Esophagus muscularis mucosa (tissue), 3 donors: Measurements from ENCODE around the gene MMP24OS.

ENCODE experiments used
- EP300 ChIP-seq: sonication (generic); formaldehyde crosslinking; IDR thresholded peaks from one replicate; pipeline ENCODE4 v1.6.1; 2017; ENCODE audit warnings: antibody characterized with exemption
- TF ChIP-seq, protein P1 (sequence below), 3 experiments: fragments of 200-600 bp in 2 of 3; fragments of 450-650 bp in 1 of 3; sonication (generic) in 2 of 3; IDR thresholded peaks; one replicate each; pipeline ENCODE4 v1.5.1; 2017 to 2019; ENCODE audit warnings: antibody characterized with exemption in 3 of 3, mild to moderate bottlenecking in 2 of 3, moderate library complexity in 1 of 3

DNA sequence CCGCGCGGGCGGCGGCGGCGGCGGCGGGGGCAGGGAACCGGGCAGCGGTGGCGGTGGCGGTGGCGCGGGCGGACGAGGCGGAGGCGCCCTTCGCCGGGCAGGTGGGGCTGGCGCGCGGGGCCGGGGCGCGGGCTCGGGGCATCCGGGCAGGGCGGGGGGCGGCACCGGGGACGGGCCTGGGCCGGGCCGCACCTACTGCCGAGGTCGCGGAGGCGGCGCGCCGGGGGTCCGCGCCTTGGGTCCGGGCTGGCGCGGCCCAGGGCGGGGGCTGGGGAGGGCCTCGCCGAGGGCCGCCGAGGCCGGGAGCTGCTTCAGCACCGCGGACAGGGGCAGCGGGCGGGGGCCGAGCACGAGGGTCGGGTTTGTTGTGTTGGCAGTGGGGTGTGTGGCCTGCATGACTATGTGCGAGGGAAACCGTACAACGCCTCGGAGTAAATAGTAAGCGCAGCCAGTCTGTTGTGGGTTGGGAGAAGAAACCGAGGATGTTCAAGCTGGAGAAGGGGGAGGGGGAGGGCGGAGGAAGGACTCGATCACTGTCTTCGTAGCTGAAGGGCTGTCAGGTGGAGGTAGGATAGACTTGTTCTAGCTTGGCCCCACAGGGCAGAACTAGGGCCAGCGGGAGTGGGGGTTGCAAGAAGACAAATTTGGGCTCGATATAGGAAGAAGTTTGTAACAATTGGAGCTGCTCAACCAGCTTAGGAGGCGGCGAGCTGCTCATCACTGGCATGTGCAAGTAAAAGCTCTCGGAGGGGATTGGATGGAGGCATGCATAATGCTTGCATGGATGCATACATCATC lies 50.8 kb downstream of the MMP24OS start:
- TF ChIP-seq, protein P1, sequence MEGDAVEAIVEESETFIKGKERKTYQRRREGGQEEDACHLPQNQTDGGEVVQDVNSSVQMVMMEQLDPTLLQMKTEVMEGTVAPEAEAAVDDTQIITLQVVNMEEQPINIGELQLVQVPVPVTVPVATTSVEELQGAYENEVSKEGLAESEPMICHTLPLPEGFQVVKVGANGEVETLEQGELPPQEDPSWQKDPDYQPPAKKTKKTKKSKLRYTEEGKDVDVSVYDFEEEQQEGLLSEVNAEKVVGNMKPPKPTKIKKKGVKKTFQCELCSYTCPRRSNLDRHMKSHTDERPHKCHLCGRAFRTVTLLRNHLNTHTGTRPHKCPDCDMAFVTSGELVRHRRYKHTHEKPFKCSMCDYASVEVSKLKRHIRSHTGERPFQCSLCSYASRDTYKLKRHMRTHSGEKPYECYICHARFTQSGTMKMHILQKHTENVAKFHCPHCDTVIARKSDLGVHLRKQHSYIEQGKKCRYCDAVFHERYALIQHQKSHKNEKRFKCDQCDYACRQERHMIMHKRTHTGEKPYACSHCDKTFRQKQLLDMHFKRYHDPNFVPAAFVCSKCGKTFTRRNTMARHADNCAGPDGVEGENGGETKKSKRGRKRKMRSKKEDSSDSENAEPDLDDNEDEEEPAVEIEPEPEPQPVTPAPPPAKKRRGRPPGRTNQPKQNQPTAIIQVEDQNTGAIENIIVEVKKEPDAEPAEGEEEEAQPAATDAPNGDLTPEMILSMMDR (IDR thresholded peaks at IDR 0.05): no peak
- no peak for TF ChIP-seq EP300
